GM18858 (cell line): ENCODE measurements around the gene CYP2U1.
A peak's percentile ranks its signal among the peaks of the same experiment; 100 is the strongest.
"Not testable (repeated sequence)": the region's sequence is repeated elsewhere in the genome, so short reads cannot be mapped to it uniquely, and the experiment has no call there.

ENCODE experiments used
- ATAC-seq: cut with Tn5 transposase; IDR thresholded peaks from one replicate; pipeline ENCODE4 v1.9.1; 2021; ENCODE audit not compliant: unreplicated experiment

CYP2U1 gene

DNA sequence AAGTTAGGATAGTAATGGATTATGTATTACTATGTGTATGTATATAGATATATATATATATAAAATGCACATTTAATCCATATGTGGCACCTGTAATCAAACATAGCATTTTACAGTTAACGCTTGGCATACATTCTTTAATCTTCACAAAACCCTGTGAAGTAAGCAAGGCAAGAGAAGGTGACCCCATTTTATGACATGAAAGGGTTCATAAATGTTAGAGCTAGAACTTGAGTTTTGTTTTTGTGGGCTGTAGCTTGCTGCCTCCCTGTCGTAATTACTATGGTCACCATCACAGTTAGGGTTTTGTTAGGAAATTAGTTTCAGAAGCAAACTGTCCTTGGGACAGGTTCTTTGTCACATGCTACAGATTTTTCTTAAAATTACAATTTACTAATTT lies 13.8 kb upstream of the CYP2U1 start:
- no peak for ATAC-seq

DNA sequence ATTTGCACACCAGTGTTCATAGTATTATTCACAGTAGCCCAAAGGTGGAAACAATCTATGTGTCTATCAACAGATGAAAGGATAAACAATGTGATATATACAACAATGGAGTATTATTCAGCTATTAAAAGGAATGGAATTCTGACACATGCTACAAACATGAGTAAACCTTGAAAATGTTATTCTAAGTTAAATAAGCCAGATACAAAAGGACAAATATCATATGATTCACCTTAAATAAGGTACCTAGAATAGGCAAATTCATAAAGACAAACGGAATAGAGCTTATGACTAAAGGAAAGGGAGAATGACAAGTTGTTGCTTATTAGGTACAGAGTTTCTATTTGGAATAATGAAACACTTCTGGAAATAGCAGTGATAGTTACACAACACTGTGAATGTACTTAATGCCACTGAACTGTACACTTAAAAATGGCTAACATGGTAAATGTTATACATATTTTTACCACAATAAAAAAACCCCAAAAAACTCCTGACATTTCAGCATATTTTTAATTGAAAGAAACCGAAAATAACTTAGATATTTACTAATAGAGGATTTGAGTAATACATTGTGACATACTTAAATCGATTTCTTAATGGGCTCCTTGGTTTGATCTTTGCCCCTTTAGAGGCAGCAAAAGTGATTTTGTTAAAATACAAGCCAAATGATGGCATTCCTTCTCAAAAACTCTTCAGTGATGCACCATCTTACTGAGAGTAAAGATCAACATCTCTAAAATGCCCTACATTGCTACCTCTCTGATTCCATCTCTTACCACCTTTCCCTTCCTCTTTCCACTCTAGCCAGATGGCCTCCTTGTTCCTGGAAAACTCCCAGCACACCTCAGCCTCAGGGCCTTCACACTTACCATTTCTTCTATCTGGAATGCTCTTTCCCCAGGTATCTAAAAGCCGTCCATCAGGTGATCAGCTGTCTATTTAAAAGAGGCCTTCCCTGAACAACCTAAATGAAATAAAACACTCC lies 8.6 kb upstream of the CYP2U1 start:
- no peak for ATAC-seq

DNA sequence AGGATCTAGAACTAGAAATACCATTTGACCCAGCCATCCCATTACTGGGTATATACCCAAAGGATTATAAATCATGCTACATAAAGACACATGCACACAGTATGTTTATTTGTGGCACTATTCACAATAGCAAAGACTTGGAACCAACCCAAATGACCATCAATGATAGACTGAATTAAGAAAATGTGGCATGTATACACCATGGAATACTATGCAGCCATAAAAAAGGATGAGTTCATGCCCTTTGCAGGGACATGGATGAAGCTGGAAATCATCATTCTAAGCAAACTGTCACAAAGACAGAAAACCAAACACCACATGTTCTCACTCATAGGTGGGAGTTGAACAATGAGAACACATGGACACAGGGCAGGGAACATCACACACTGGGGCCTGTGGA lies 5.6 kb upstream of the CYP2U1 start:
- ATAC-seq = not testable (repeated sequence)

DNA sequence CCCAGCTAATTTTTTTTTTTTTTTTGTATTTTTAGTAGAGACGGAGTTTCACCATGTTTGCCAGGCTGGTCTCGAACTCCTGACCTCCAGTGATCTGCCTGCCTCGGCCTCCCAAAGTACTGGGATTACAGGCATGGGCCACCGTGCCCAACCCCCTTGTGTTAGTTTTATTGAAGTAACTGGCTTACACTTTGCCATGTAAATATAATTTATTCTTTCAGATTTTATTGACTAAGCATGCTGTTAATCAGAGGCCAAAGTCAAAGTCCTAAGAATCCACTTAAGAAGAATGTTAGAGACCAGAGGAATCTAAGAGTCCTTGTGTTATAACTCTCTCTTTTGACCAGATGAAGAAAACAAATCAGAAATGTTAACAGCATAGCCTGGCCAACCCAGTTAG lies 4.5 kb upstream of the CYP2U1 start:
- ATAC-seq = not testable (repeated sequence)

- peak; percentile 9 for ATAC-seq
These were observed 499 bp downstream of the CYP2U1 start for GRCh38 chr4:107931775-107932321.

DNA sequence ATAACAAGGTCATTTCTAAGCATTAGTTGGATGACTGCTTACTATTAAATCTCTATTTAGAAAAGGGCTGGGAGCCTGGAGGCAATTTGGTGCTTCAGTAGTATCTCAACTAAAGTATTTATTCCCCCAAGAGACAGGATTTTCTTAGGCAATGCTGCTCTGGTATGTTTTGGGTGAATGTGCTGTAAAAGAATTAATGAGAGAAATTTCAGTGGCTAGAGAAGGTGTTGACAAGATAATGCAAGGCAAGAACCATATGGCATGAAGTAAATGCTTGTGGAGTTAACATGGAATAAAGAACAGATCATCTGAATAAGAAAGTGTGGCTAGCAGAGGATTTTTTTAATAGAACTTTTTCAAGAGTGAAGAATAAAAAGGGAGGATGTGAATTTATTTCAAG lies 3.9 kb downstream of the CYP2U1 start:
- no peak for ATAC-seq

DNA sequence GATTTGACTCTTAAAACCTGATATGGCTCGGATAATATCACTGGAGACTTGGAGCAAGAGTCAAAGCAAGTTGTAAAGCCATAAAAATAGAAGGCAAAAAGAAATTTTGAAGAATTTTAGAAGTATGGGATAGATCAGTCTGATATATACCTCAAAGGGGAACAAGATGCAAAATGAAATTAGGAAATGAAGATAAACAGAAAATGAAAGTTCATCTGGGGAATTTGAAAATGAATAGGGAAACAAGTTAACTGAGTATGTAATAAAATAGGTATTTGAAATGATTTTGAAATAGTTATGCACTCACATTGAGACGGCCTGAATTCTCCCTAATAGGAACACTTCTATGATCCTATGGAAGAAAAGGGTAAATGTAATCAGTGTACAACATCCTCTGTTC lies 5.7 kb downstream of the CYP2U1 start:
- peak; percentile 66 for ATAC-seq

GRCh38 chr4:107939307-107939706 lies 8.0 kb downstream of the CYP2U1 start:
- no peak for ATAC-seq

GRCh38 chr4:107945809-107946208 lies 14.5 kb downstream of the CYP2U1 start:
- ATAC-seq = no peak

GRCh38 chr4:107950746-107951540 lies 19.6 kb downstream of the CYP2U1 start:
- no peak for ATAC-seq

DNA sequence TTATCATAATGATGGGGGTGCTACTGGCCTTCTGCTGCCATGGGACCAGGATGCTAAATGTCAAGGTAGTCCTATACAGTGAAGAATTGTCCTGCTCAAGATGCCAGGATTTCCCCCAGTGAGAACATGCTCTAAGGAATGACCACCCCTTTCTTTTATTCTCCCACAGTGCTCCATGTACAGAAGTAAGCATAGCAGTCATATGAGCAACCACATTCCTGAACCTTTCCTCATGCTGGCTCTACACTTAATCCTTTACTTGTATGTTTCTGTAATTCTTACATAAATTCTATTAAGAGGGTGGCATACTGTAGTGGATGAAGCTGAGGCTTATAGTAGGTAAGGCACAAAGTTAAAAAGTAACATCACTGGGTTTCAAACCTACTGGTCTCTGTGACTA lies 20.2 kb downstream of the CYP2U1 start:
- no peak for ATAC-seq

GRCh38 chr4:107956011-107956410 lies 24.7 kb downstream of the CYP2U1 start:
- ATAC-seq = no peak

GRCh38 chr4:107966903-107967302 lies 35.6 kb downstream of the CYP2U1 start:
- no peak for ATAC-seq

- not testable (repeated sequence) for ATAC-seq
These were observed 36.2 kb downstream of the CYP2U1 start for GRCh38 chr4:107967519-107967918.

DNA sequence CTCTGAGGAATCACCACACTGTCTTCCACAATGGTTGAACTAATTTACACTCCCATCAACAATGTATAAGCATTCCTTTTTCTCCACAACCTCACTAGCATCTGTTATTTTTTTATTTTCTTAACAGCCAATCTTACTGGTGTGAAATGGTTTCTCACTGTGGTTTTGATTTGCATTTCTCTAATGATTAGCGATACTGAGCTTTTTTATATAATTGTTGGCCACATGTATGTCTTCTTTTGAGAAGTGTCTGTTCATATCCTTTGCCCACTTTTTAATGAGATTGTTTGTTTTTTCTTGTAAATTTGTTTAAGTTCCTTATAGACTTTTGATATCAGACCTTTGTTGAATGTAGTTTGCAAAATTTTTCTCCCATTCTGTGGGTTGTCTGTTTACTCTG lies 36.6 kb downstream of the CYP2U1 start:
- ATAC-seq = not testable (repeated sequence)

DNA sequence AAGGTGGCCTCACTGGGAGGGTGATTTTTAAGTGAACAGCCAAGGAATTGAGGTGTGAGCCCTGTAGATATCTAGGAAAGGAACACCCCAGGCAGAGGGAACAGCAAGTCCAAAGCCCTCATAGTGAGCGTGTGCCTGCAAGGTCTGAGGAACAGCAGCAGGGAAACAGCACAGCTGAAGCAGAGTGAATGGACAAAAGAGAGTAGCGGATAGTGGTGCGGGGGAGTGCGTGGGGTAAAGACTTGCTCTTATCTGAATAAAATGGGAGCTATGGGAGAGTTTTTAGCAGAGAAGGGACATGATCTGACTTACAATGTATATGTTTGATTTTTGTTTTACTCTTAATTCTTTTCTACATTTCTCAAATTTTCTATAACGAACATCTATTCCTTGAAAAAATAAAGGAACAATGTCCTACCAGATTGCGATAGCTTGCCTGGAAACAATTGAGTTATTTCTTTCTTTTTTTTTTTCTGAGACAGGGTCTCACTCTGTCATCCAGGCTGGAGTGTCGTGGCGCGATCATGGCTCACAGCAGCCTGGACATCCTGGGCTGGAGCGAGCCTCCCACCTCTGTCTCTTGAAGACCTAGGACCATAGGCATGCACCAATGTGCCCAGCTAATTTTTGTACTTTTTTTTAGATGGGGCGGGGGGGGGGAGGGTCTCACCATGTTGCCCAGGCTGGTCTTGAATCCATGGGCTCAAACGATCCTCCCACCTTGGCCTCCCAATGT lies 38.9 kb downstream of the CYP2U1 start:
- ATAC-seq = no peak

DNA sequence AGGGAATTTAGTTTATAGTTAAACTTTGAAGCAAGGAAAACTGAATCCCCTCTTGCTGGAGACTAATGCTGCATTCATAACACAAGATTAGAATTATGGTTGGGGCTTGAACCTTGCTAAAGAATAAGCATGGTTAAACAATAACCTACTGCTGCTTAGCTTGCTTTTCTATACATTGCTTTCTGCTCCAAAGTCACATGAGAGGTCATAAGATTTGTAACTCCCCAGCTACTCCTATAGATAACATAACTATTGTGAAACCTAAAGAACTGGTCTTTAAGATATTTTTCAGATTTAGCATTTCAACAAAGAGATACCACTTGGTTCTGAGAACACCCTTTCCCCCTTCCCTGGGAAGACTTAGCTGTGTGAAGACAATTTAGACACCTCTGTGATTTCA lies 41.3 kb downstream of the CYP2U1 start:
- no peak for ATAC-seq

- ATAC-seq = no peak
These were observed 43.2 kb downstream of the CYP2U1 start for GRCh38 chr4:107974523-107974922.

GRCh38 chr4:107977482-107977881 lies 46.1 kb downstream of the CYP2U1 start:
- ATAC-seq = no peak

DNA sequence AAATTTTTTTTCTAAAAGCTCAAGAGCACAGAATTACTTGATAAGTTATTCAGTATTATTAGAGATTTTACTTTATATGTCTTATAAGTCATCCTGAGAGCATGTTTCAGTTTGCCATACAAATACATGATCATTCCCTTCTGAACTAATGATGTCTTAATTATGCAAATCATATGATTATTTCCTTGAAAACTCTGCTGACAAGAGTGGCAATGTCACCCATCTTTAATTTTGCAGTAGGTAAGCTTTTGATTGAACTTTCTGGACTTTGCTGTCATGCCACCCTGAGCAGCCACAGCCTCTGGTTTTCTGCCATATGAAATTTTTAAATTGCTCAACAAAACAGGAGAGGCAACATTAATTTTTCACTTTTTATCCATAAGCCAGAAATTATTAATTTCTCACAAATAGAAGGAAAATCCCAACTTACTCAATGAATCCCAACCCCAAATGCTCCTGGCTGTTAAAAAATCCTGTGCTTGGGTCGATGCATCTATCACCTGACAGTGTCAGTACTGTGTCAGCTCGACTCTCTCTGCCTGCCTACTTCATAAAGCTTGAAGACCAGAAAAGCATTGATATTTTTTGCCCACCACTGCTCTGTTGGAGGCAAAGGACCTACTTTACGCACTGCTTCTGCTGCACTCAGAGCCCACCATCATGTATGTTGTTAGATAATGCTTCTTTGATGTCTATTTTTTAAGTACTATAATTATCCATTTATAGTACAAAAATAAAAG lies 46.8 kb downstream of the CYP2U1 start:
- no peak for ATAC-seq
